Right atrium auricular region (tissue), 2 donors: Measurements from ENCODE around the gene BHLHE23. TPM values are rescaled to one million over a fixed set of nuclear protein-coding genes. Genes with fewer than 3 reads are reported as not detected.

Source experiments
- DNase-seq: peaks from one replicate; pipeline ENCODE4 v3.0.0-alpha.2; 2019; ENCODE audit warnings: low spot score
- H3K27ac ChIP-seq, 2 donors: fragments of 200-600 bp; sonication (generic); 1 replicate in 1 of 2; 2 replicates in 1 of 2; pipeline ENCODE4 v1.5.1; 2016 to 2019
- H3K27me3 ChIP-seq, 2 donors: fragments of 200-600 bp; sonication (generic); one replicate each; pipeline versions ENCODE4 v1.5.1 to v1.6.0; 2017 to 2019
- H3K36me3 ChIP-seq: fragments of 200-600 bp; sonication (generic); one replicate; pipeline ENCODE4 v1.5.1; 2016
- H3K4me1 ChIP-seq, 2 donors: fragments of 200-600 bp; sonication (generic); one replicate each; pipeline versions ENCODE4 v1.5.1 to v1.6.0; 2017 to 2019
- H3K4me3 ChIP-seq, 2 donors: fragments of 200-600 bp; sonication (generic); 1 replicate in 1 of 2; 2 replicates in 1 of 2; pipeline ENCODE4 v1.5.1; 2017 to 2019; ENCODE audit warnings: mild to moderate bottlenecking in 1 of 2, moderate library complexity in 1 of 2
- H3K9me3 ChIP-seq, 2 donors: fragments of 200-600 bp; sonication (generic); one replicate each; pipeline ENCODE4 v1.5.1; 2019
- total RNA-seq, 2 donors: library from RNA; depleted of rRNA; stranded (reverse); fragments of >200 nt; gene quantifications; one replicate each; pipeline ENCODE4 v1.1.0, GENCODE V29; 2016
- TF ChIP-seq, protein P1 (sequence below), 2 donors: fragments of 200-600 bp; sonication (generic); IDR thresholded peaks; one replicate each; pipeline ENCODE4 v1.5.1; 2019; ENCODE audit warnings: antibody characterized with exemption in 2 of 2

The BHLHE23 gene
- total RNA-seq, 2 donors from 2014 or later, result not detected

GRCh38 chr20:63045401-63045800, 38.6 kb upstream of the BHLHE23 start:
- H3K36me3 ChIP-seq, result no peaks in the 10 kb centered on the region
- H3K27me3 ChIP-seq, result no peaks in the 10 kb centered on the region
- H3K27ac ChIP-seq, result no peak overlapping the region
- no peak overlapping the region for H3K4me3 ChIP-seq
- DNase-seq, result no peak
- H3K9me3 ChIP-seq, result no peaks in the 10 kb centered on the region
- TF ChIP-seq, protein P1, sequence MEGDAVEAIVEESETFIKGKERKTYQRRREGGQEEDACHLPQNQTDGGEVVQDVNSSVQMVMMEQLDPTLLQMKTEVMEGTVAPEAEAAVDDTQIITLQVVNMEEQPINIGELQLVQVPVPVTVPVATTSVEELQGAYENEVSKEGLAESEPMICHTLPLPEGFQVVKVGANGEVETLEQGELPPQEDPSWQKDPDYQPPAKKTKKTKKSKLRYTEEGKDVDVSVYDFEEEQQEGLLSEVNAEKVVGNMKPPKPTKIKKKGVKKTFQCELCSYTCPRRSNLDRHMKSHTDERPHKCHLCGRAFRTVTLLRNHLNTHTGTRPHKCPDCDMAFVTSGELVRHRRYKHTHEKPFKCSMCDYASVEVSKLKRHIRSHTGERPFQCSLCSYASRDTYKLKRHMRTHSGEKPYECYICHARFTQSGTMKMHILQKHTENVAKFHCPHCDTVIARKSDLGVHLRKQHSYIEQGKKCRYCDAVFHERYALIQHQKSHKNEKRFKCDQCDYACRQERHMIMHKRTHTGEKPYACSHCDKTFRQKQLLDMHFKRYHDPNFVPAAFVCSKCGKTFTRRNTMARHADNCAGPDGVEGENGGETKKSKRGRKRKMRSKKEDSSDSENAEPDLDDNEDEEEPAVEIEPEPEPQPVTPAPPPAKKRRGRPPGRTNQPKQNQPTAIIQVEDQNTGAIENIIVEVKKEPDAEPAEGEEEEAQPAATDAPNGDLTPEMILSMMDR (IDR thresholded peaks at IDR 0.05), result no peak
- no peaks in the 10 kb centered on the region for H3K4me1 ChIP-seq

GRCh38 chr20:63044605-63045004, 37.8 kb upstream of the BHLHE23 start:
- Histone ChIP-seq H3K4me1 (no peaks in the 10 kb centered on the region), H3K27me3 (no peaks in the 10 kb centered on the region), H3K36me3 (no peaks in the 10 kb centered on the region), H3K4me3 (no peak overlapping the region), H3K27ac (no peak overlapping the region), H3K9me3 (no peaks in the 10 kb centered on the region)
- no peak for DNase-seq
- TF ChIP-seq, protein P1 (IDR thresholded peaks at IDR 0.05), result no peak

DNA sequence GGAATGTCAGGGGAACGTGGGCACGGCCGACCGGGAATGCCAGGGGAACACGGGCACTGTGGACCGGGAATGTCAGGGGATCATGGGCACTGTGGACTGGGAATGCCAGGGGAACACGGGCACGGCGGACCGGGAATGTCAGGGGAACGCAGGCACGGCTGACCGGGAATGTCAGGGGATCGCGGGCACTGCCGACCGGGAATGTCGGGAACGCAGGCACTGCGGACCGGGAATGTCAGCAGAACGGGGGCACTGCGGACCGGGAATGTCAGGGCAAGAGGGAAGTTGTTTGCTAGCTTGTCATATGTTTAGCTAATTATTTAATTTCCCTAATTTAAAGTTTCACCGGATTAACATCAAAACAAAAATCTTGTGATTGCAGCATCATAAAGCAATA, 37.4 kb upstream of the BHLHE23 start:
- H3K27me3 ChIP-seq, result no peaks in the 10 kb centered on the region

GRCh38 chr20:63043348-63044203, 36.8 kb upstream of the BHLHE23 start:
- TF ChIP-seq, protein P1 (IDR thresholded peaks at IDR 0.05), result no peak
- DNase-seq, result no peak
- Histone ChIP-seq H3K27ac (no peak overlapping the region), H3K9me3 (no peaks in the 10 kb centered on the region), H3K36me3 (no peaks in the 10 kb centered on the region), H3K4me3 (no peak overlapping the region), H3K27me3 (no peaks in the 10 kb centered on the region), H3K4me1 (no peaks in the 10 kb centered on the region)

More for the DNA sequence above, 37.4 kb upstream of the BHLHE23 start:
- Histone ChIP-seq H3K9me3 (no peaks in the 10 kb centered on the region), H3K36me3 (no peaks in the 10 kb centered on the region), H3K4me3 (no peak overlapping the region), H3K27ac (no peak overlapping the region), H3K4me1 (no peaks in the 10 kb centered on the region)
- DNase-seq, result no peak
- TF ChIP-seq, protein P1 (IDR thresholded peaks at IDR 0.05), result no peak

GRCh38 chr20:63042448-63043071, 35.8 kb upstream of the BHLHE23 start:
- Histone ChIP-seq H3K27me3 (no peaks in the 10 kb centered on the region), H3K27ac (no peak overlapping the region), H3K4me3 (no peak overlapping the region), H3K4me1 (no peaks in the 10 kb centered on the region), H3K9me3 (no peaks in the 10 kb centered on the region), H3K36me3 (no peaks in the 10 kb centered on the region)
- DNase-seq, result no peak
- TF ChIP-seq, protein P1 (IDR thresholded peaks at IDR 0.05), result no peak
